Measurements from ENCODE around the gene FOXC1. TPM values are rescaled to one million over a fixed set of nuclear protein-coding genes. Genes with fewer than 3 reads are reported as not detected.

The FOXC1 gene
- polyA plus RNA-seq, 2 of the 4 experiments (the other 2 are of a cell fraction): 3.4 to 4.7 TPM

DNA sequence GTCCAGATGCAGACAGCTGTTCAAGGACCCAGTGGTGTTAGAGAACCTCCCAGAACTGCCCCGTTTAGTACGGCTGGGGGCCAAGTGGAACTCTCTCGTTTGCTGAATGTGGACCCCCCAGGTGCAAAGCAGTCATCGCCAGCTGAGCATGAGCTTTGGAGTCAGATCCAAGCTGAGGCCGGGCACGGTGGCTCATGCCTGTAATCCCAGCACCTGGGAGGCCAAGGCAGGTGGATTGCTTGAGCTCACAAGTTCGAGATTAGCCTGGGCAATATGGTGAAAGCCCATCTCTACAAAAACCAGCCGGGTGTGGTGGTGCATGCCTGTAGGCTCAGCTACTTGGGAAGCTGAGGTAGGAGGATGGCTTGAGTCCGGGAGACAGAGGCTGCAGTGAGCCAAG lies 29.7 kb downstream of the FOXC1 start:
- H3K4me2 ChIP-seq: no peak overlapping the region
- no peak overlapping the region for H3K4me3 ChIP-seq
- H3K9me3 ChIP-seq: no peaks in the 10 kb centered on the region
- POLR2A ChIA-PET: no interaction called here
- FAIRE-seq (no peak), DNase-seq (ENCODE audit: low read depth in 1 of 2, low spot score in 1 of 2) (no peak), ATAC-seq (no peak)
- 74% methylated on average over 7 of the region's 9 CpGs for WGBS (ENCODE audit: missing lambda C conversion rate)
- no peak overlapping the region for H3K27ac ChIP-seq
- H3K4me1 ChIP-seq: peaks cover 7% of the 10 kb centered on the region; the same call in 2 of the 3 replicates
- TF ChIP-seq RAD21 (conservative IDR thresholded peaks at IDR 0.05 in 1 of 2, IDR thresholded peaks at IDR 0.05 in 1 of 2): no peak
- TF ChIP-seq SMC3 (IDR thresholded peaks at IDR 0.05): no peak
- no peak for TF ChIP-seq CEBPB (IDR thresholded peaks at IDR 0.05)
- no peak for TF ChIP-seq GATA3 (IDR thresholded peaks at IDR 0.05; ENCODE audit: borderline replicate concordance)
- TF ChIP-seq EHMT2 (IDR thresholded peaks at IDR 0.05; ENCODE audit: low read depth): no peak
- TF ChIP-seq EP300 (IDR thresholded peaks at IDR 0.05): no peak
- TF ChIP-seq, protein P1, sequence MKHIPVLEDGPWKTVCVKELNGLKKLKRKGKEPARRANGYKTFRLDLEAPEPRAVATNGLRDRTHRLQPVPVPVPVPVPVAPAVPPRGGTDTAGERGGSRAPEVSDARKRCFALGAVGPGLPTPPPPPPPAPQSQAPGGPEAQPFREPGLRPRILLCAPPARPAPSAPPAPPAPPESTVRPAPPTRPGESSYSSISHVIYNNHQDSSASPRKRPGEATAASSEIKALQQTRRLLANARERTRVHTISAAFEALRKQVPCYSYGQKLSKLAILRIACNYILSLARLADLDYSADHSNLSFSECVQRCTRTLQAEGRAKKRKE (CRISPR knock-in tag; IDR thresholded peaks at IDR 0.05; ENCODE audit: low read depth): no peak
- TF ChIP-seq POLR2AphosphoS2 (conservative IDR thresholded peaks at IDR 0.05; ENCODE audit: low read length): no peak
- no peak for TF ChIP-seq HDAC2 (IDR thresholded peaks at IDR 0.05)
- TF ChIP-seq ZFP36 (IDR thresholded peaks at IDR 0.05; ENCODE audit: borderline replicate concordance, partially characterized antibody): no peak
- TF ChIP-seq HOXB13 (CRISPR knock-in tag; IDR thresholded peaks at IDR 0.05; ENCODE audit: low read depth): no peak
- no peak for TF ChIP-seq CHD4 (IDR thresholded peaks at IDR 0.05; ENCODE audit: borderline replicate concordance)
- no peak for TF ChIP-seq CHD2 (IDR thresholded peaks at IDR 0.05; ENCODE audit: low read length, partially characterized antibody)
- TF ChIP-seq JUN (IDR thresholded peaks at IDR 0.05): no peak
- TF ChIP-seq ESRRA (IDR thresholded peaks at IDR 0.05; ENCODE audit: borderline replicate concordance, low read length): no peak
- no peak for TF ChIP-seq ZNF302 (CRISPR knock-in tag; IDR thresholded peaks at IDR 0.05)
- TF ChIP-seq, protein P2, sequence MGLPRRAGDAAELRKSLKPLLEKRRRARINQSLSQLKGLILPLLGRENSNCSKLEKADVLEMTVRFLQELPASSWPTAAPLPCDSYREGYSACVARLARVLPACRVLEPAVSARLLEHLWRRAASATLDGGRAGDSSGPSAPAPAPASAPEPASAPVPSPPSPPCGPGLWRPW (IDR thresholded peaks at IDR 0.05): no peak
- CTCF ChIA-PET: interaction anchor here (0.8 to 1.0 kb wide), 2 partner anchors 47 to 495 kb away, joined by 3 read pairs; no protein-coding TSS in a partner anchor

DNA sequence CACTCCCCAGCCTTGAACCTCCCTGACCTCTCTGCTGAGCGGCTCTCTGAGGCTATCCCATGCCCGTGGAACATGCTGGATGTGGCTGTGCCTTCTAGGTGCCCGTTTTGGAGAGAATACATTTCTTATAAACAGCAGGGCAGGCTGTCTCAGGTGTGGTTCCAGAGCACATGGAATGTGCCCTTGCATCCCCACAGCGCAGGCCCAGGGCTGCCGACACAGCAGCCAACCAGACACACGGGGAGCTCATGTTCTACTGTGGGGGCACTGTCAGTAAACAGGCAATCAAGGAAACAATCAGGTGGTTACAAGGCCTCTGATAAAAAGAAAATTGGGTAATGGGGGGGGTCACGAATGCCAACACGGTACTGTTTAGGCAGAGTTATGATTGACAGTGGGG lies 30.8 kb downstream of the FOXC1 start:
- WGBS (ENCODE audit: missing lambda C conversion rate): 68% methylated on average over 6 of the region's 8 CpGs
- CTCF ChIA-PET: interaction anchor here (0.6 to 1.6 kb wide), 2 partner anchors 10 to 19 kb away, joined by 3 read pairs; no protein-coding TSS in a partner anchor
- no peak for TF ChIP-seq FOXS1 (CRISPR knock-in tag; IDR thresholded peaks at IDR 0.05)
- TF ChIP-seq, protein P3, sequence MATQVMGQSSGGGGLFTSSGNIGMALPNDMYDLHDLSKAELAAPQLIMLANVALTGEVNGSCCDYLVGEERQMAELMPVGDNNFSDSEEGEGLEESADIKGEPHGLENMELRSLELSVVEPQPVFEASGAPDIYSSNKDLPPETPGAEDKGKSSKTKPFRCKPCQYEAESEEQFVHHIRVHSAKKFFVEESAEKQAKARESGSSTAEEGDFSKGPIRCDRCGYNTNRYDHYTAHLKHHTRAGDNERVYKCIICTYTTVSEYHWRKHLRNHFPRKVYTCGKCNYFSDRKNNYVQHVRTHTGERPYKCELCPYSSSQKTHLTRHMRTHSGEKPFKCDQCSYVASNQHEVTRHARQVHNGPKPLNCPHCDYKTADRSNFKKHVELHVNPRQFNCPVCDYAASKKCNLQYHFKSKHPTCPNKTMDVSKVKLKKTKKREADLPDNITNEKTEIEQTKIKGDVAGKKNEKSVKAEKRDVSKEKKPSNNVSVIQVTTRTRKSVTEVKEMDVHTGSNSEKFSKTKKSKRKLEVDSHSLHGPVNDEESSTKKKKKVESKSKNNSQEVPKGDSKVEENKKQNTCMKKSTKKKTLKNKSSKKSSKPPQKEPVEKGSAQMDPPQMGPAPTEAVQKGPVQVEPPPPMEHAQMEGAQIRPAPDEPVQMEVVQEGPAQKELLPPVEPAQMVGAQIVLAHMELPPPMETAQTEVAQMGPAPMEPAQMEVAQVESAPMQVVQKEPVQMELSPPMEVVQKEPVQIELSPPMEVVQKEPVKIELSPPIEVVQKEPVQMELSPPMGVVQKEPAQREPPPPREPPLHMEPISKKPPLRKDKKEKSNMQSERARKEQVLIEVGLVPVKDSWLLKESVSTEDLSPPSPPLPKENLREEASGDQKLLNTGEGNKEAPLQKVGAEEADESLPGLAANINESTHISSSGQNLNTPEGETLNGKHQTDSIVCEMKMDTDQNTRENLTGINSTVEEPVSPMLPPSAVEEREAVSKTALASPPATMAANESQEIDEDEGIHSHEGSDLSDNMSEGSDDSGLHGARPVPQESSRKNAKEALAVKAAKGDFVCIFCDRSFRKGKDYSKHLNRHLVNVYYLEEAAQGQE (IDR thresholded peaks at IDR 0.05): no peak
- no peak for TF ChIP-seq CHD2 (IDR thresholded peaks at IDR 0.05; ENCODE audit: low read length, partially characterized antibody)
- no peak for TF ChIP-seq CBX8 (IDR thresholded peaks at IDR 0.05)
- TF ChIP-seq, protein P2 (IDR thresholded peaks at IDR 0.05): no peak
- no peak for TF ChIP-seq POLR2AphosphoS2 (conservative IDR thresholded peaks at IDR 0.05; ENCODE audit: low read length)
- TF ChIP-seq EP300 (IDR thresholded peaks at IDR 0.05): no peak
- TF ChIP-seq TP53 (CRISPR knock-in tag; IDR thresholded peaks at IDR 0.05): no peak
- TF ChIP-seq KDM5A (IDR thresholded peaks at IDR 0.05): no peak
- no peak for TF ChIP-seq NFE2L2 (conservative IDR thresholded peaks at IDR 0.05; ENCODE audit: low read length)
- TF ChIP-seq NPAS2 (CRISPR knock-in tag; IDR thresholded peaks at IDR 0.05; ENCODE audit: borderline replicate concordance): no peak
- TF ChIP-seq ZFP36 (IDR thresholded peaks at IDR 0.05; ENCODE audit: borderline replicate concordance, partially characterized antibody): no peak
- no peak for TF ChIP-seq BHLHE40 (IDR thresholded peaks at IDR 0.05; ENCODE audit: low read depth, low read length)
- TF ChIP-seq GATA3 (IDR thresholded peaks at IDR 0.05; ENCODE audit: borderline replicate concordance): no peak
- no peak for TF ChIP-seq KDM1A (IDR thresholded peaks at IDR 0.05; ENCODE audit: low read depth)
- TF ChIP-seq, protein P4, sequence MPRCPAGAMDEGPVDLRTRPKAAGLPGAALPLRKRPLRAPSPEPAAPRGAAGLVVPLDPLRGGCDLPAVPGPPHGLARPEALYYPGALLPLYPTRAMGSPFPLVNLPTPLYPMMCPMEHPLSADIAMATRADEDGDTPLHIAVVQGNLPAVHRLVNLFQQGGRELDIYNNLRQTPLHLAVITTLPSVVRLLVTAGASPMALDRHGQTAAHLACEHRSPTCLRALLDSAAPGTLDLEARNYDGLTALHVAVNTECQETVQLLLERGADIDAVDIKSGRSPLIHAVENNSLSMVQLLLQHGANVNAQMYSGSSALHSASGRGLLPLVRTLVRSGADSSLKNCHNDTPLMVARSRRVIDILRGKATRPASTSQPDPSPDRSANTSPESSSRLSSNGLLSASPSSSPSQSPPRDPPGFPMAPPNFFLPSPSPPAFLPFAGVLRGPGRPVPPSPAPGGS (IDR thresholded peaks at IDR 0.05): no peak
- TF ChIP-seq, protein P5, sequence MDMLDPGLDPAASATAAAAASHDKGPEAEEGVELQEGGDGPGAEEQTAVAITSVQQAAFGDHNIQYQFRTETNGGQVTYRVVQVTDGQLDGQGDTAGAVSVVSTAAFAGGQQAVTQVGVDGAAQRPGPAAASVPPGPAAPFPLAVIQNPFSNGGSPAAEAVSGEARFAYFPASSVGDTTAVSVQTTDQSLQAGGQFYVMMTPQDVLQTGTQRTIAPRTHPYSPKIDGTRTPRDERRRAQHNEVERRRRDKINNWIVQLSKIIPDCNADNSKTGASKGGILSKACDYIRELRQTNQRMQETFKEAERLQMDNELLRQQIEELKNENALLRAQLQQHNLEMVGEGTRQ (IDR thresholded peaks at IDR 0.05): no peak
- DNase-seq (ENCODE audit: low read depth in 1 of 2, low spot score in 1 of 2) (no peak), ATAC-seq (no peak), FAIRE-seq (no peak)
- no peak overlapping the region for H3K27ac ChIP-seq
- POLR2A ChIA-PET: no interaction called here
- H3K4me1 ChIP-seq: peaks cover 7% of the 10 kb centered on the region; the same call in 2 of the 3 replicates
- H3K9me3 ChIP-seq: no peaks in the 10 kb centered on the region
- no peak overlapping the region for H3K4me2 ChIP-seq
- H3K4me3 ChIP-seq: no peak overlapping the region
